HG03571 (cell line): ENCODE measurements around the gene ICAM1.

ENCODE experiments used
- ATAC-seq: cut with Tn5 transposase; IDR thresholded peaks from one replicate; pipeline ENCODE4 v1.9.1; 2021; ENCODE audit not compliant: unreplicated experiment

ICAM1 gene

GRCh38 chr19:10320602-10321416 is 49.9 kb downstream of the ICAM1 start:
- no peak for ATAC-seq

GRCh38 chr19:10321417-10321797 is 50.5 kb downstream of the ICAM1 start:
- ATAC-seq = no peak

- ATAC-seq = no peak
Observed at GRCh38 chr19:10321874-10322835, 51.2 kb downstream of the ICAM1 start.

DNA sequence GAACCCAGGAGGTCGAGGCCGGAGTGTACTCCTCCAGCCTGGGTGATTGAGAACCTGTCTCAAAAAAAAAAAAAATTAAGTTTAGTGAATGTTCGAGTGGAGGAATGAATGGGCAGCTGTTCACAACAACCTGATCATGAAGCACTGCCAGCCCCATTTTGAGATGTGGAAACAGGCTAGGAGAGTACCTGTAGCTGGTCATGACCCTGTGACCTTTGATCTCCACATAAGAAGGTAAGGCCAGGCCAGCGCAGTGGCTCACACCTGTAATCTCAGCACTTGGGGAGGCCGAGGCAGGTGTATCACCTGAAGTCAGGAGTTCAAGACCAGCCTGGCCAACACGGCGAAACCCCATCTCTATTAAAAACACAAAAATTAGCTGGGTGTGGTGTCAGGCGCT is 54.8 kb downstream of the ICAM1 start:
- ATAC-seq = no peak

DNA sequence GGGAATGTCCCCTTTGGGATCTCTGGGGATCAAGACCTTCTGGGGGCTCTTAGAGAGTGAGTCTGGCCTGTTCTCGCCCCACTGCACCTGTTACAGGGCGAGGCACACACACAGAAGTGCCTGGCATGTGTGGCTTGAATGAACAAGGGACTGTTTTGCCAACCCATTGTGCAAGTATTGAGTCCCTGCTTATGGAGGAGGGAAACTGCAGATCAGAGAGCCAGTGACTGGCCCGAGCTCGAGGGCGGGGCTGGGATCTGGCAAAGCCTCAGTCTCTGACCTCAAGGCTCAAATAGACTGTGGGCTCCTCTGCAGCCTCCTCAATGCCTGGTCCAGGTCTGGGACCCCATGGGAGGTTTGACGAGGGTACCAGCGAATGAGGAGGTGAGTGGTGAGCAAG is 56.9 kb downstream of the ICAM1 start:
- ATAC-seq = no peak

DNA sequence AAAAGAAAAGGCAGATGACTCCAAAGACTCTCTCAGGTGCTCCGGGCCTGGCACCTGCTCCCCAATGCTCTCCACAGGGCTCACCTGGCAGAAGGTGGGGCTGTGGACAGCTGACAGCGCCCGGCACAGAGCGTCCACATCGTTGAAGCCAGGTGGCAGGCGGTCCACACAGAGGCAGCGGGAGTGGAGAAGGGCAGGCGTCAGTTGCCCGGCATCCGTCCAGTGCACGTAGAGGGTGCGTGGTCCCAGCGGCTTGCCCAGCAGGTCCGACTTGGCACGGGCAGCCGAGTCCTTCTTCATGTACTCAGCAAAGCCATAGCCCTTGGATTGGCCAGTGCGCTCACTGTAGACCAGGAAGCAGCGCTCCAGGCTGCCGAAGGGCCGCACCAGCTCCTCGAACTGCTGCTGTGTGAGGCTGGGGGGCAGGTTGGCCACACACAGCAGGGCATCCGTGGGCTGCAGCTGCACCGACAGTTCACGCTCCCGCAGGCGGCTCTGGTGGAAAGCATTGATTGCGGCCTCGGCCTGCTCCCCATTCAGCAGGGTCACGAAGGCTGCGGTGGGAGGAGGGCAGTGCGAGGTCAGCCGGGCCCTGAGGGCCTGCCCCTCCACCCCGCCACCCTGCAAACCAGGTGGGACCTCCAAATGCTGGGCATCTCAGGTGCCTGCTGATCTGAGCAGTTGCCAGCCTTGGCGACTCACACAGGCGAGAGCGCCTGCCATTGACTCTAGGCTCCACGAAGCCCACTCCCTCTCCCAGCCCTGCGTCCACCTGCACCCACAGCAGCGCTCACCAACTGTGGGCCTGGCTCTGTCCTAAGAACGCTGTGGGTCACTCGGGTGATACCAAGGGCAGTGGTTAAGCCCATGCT is 57.9 kb downstream of the ICAM1 start:
- ATAC-seq = no peak

DNA sequence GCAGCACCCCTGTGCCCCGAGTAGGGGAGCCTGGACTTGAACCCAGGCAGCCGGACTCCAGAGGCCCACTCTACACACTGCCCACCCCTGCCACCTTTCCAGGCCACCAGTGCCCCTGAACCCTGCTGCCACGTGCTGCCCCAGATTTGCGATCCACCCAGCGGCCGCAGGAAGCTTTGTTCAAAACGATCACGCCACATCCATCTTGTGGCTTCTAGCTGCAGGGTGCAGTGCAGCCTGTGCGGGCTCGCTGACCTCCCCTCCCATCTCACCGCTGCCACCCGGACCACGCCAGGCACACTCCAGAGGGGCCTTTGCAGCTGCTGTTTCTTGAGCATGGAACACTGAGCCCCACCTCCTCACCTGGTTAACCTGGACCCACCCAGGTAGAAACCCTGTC is 58.6 kb downstream of the ICAM1 start:
- ATAC-seq = no peak

GRCh38 chr19:10332158-10332964 is 61.4 kb downstream of the ICAM1 start:
- no peak for ATAC-seq

- peak; percentile 68 for ATAC-seq
Observed at GRCh38 chr19:10332965-10333757, 62.2 kb downstream of the ICAM1 start, which contains the start of gene RAVER1. Gene RAVER1 (minus strand): TSS chr19:10333529. CDS start chr19:10333507, 22 bp downstream.

GRCh38 chr19:10333758-10334587 is 63.1 kb downstream of the ICAM1 start:
- no peak for ATAC-seq

- no peak for ATAC-seq
Observed at GRCh38 chr19:10334588-10335351, 63.9 kb downstream of the ICAM1 start.

DNA sequence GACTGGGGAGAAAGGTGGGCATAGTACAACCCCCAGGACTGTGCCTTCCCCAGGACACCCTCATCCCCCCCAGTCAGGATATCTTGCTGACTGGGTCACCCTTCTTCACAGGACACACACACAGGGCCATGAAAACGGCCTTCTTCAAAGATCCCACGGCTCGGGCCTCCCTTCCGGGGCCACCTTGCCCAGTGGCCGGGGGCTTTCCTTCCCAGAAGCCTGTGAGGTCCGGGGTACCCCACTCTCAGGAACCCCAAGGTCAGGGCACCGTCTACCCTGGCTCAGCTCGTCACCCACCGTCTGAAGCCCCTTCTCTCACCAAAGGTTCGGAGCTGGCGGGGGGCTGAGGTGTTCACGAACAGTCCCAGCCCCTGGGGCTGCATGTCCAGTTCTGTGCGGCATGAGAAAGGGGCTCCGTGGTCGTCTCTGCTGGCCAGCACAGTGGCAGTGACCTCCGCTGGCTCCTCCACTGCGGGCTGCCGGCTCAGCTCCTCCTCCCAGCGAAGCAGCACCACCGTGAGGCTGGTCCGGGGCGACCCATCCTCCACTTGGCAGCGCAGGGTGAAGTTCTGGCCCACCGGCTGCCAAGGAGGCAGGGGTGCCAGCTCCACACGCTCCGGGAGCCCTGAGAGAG is 64.5 kb downstream of the ICAM1 start:
- ATAC-seq = no peak
